ENCODE results near the gene PRKCH.

The PRKCH gene

GRCh38 chr14:61381553-61381952, 60.2 kb downstream of the PRKCH start:
- H3K4me3 ChIP-seq (ENCODE audit: low read depth, low read length) = no peak overlapping the region
- TF ChIP-seq CTCF (IDR thresholded peaks at IDR 0.05; ENCODE audit: low read depth, low read length) = no peak

DNA sequence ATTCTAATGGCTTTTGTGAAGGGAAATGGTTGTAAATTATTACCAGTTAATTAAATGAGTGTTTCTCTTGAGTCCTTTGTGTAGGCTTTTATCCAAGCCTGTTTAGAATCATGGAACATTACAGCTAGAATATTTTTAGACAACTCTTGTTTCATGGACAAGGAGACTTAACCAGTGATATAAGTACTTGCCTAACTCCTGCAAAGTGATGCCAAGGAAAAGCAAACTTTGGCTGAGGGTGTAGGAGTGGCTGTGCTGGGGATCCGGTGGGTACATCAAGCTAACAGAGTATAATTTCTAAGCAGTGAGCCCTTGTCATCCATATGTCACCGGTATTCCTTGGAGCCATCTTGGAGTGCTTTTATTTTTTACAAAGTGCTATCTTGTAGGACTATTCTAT, 61.5 kb downstream of the PRKCH start:
- H3K4me3 ChIP-seq (ENCODE audit: low read depth, low read length) = no peak overlapping the region
- no peak for TF ChIP-seq CTCF (IDR thresholded peaks at IDR 0.05; ENCODE audit: low read depth, low read length)

DNA sequence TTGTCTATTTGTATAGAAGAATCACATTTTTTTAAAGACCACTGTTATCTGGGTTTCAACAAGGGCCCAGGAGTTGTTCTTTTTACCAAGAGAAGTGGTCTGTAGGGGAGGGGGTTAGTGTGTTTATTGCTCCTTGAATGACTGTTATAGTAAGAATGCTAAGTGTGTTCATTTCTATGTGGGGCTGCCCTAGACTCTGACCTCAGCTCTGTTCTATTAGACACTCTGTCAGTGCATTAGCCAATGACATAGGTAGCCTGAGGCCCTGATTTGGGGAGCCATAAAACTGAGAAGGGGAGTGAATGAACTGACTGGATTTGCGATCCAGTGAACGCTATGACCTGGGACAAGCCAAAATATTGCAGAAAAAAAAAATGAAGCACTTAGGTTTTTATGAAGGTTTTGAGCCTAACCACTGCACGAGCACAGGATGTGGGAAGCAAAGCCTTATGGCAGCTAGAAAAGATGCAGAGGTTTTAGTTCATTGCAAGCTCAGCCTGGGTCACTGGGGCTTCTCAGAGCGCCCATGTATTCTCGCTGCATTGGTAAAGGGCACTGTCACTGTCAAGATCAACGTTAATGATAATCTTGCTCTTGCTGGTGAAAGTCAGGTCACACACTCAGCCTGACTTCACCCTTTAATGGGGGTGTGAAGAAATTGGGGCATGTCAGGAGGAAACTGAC, 63.8 kb downstream of the PRKCH start:
- no peak overlapping the region for H3K4me3 ChIP-seq (ENCODE audit: low read depth, low read length)
- TF ChIP-seq CTCF (IDR thresholded peaks at IDR 0.05; ENCODE audit: low read depth, low read length) = no peak

DNA sequence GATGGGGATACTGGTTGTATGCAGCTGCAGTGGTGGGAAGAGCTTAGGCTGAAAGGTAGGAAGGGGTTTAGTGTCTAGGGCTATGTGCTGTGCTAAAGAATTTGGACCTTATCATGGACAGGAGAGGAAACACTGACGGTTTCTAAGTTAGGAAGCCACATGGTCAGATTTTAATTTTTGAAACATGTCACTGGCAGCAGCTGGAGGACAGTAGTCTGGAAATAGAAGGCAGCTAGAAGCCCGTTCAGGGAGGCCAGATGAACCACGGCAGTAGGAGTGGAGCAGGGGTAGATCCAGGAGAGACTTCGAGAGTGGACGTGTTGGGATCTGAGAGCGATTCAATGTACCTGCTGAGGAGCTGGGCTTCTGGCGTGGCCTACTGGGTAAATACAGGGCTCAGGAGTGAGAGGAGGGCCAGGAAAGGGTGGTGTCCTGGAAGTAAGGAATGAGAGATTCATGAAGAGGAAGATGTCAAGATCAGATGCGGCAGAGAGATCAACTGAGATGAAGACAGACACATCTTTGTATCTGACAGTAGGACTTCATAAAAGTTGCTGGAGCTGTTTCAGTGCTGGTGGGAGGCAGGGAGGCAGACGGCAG, 64.9 kb downstream of the PRKCH start:
- H3K4me3 ChIP-seq (ENCODE audit: low read depth, low read length) = no peak overlapping the region

DNA sequence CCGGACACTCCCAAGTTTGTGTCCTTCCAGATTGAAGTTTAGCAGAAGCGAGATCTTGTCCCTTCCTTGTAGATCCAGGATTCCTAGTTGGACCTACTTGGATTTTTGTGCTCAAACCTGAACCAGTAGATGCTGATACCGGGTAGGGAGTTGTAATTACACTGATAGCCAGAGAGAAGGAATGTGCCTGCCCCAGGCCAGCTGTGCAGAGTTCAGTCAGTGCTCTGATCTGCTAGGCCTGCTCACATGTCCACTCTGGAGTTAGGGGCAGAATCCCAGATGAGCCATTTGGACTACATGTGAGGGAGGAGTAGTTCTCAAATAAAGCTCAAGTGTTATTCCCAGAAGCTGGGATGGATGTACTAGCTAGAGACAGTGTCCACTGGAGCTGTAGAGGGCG, 65.7 kb downstream of the PRKCH start:
- no peak overlapping the region for H3K4me3 ChIP-seq (ENCODE audit: low read depth, low read length)
- TF ChIP-seq CTCF (IDR thresholded peaks at IDR 0.05; ENCODE audit: low read depth, low read length) = no peak

More for the DNA sequence above, 64.9 kb downstream of the PRKCH start:
- TF ChIP-seq CTCF (IDR thresholded peaks at IDR 0.05; ENCODE audit: low read depth, low read length) = no peak

DNA sequence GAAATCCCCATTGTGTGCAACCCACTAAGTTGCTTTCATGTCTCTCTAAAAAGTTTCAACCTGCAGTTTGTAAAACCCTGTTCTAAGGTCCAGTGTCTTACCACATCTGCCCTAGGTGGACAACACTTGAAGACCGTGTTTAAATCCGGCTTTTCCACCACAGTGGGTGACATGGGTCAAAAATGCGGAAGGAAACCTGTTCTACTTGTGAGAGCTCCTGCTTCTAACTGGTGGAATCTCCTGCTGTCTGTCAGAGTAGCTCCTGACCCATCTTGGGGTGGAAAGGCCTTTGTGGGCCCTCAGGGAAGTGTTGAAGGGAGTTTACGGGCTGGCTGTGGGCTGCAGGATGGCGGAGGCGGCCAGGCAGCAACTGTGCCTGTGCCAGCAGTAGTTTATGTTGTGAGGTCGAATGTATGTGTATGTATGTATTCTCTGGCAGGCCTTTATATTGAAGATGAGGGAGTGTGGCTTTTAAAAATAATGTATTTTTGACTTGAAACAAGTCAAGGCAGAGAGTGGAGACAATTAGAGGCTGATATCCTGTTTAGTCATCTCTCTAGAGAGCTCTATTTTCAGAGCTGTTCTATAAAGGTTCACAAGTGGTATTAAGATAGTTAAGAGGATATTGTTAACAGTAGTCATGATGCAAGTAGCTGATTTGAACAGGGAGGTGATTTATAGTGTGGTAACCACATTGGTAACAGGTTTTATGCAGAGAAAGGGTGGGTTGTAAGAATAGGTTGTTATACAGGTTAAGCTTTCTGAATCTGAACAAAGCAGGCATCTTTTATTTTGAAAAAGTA, 67.0 kb downstream of the PRKCH start:
- TF ChIP-seq CTCF (IDR thresholded peaks at IDR 0.05; ENCODE audit: low read depth, low read length) = no peak
- H3K4me3 ChIP-seq (ENCODE audit: low read depth, low read length) = no peak overlapping the region

Data from WI38 (cell line).